Measurements from ENCODE around the gene OR2AG2. TPM values are rescaled to one million over a fixed set of nuclear protein-coding genes. Genes with fewer than 3 reads are reported as not detected.

The OR2AG2 gene
- total RNA-seq, 1 experiment from 2014 or later, result 0.18 TPM

Other genes starting within 250 kb of the OR2AG2 start
- 23.1 TPM for gene RRP8, start 168.4 kb downstream of the OR2AG2 start, total RNA-seq (2021; ENCODE audit: unreplicated experiment)
- 204 TPM for gene ILK, start 168.2 kb downstream of the OR2AG2 start, total RNA-seq (2021; ENCODE audit: unreplicated experiment)
- gene TAF10, start 159.8 kb downstream of the OR2AG2 start, total RNA-seq (2021; ENCODE audit: unreplicated experiment), result 387 TPM
- gene TPP1, start 152.6 kb downstream of the OR2AG2 start, total RNA-seq (2021; ENCODE audit: unreplicated experiment), result 200 TPM
- 2.2 TPM for gene DCHS1, start 116.2 kb downstream of the OR2AG2 start, total RNA-seq (2021; ENCODE audit: unreplicated experiment)
- gene MRPL17, start 88.6 kb downstream of the OR2AG2 start, total RNA-seq (2021; ENCODE audit: unreplicated experiment), result 115 TPM
- gene OR2AG1, start 11.0 kb upstream of the OR2AG2 start, total RNA-seq (2021; ENCODE audit: unreplicated experiment), result not detected
- gene OR6A2, start 27.7 kb upstream of the OR2AG2 start, total RNA-seq (2021; ENCODE audit: unreplicated experiment), result 0.15 TPM
- gene OR10A5, start 73.7 kb upstream of the OR2AG2 start, total RNA-seq (2021; ENCODE audit: unreplicated experiment), result not detected
- not detected for gene OR10A2, start 91.1 kb upstream of the OR2AG2 start, total RNA-seq (2021; ENCODE audit: unreplicated experiment)
- not detected for gene OR10A4, start 104.6 kb upstream of the OR2AG2 start, total RNA-seq (2021; ENCODE audit: unreplicated experiment)
- 0.49 TPM for gene OR2D2, start 120.5 kb upstream of the OR2AG2 start, total RNA-seq (2021; ENCODE audit: unreplicated experiment)
- gene OR2D3, start 149.0 kb upstream of the OR2AG2 start, total RNA-seq (2021; ENCODE audit: unreplicated experiment), result not detected
- 12.8 TPM for gene ZNF215, start 154.4 kb upstream of the OR2AG2 start, total RNA-seq (2021; ENCODE audit: unreplicated experiment)
- gene ZNF214, start 248.4 kb upstream of the OR2AG2 start, total RNA-seq (2021; ENCODE audit: unreplicated experiment), result 3.0 TPM
- 0.08 TPM for gene NLRP14, start 248.5 kb upstream of the OR2AG2 start, total RNA-seq (2021; ENCODE audit: unreplicated experiment)

Measured in Panc1 (cell line).